Measurements from ENCODE around the gene LONP1. TPM values are rescaled to one million over a fixed set of nuclear protein-coding genes. Genes with fewer than 3 reads are reported as not detected.

The LONP1 gene
- total RNA-seq, 1 donor from 2014 or later = 90.3 TPM

DNA sequence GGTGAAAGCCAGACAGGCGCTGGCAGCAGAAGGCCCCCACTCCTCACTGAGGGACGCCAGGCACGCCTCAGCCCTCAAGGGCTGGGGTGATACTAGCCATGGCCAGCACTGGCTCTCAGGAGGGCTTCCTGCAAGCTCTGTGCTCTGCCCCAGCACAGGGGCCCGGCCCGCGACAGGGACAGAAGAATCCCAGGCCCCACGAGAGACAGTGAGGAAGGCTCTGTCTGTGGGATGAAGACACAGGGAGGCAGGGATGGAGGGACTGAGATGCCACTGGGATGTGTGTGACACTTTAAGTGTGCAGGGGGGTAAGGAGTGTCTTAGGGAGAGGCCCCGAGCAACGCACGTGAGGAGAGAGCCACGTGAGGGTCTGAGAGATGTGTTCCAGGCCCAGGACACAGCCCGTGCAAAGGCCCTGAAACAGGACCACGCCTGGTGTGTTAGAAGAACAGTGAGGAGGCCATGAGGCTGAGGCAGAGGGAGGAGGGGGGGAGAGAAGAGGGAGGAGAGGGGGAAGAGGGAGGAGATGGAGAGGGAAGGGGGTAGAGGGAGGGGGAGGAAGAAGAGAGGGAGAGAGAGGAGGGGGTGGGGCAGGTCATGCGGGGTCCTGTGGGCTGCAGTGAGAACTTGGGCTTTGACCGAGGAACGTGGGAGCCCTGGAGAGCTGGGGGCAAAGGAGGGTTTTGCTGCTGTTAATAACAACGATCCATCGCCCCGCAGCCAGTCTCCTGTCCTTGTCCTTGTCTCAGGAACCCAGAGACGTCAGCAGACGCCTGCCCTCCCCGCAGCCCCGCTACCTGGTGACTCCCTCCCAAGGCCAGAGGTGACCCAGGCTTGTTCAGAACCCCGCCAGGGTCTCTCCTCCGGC is 22.7 kb downstream of the LONP1 start:
- H3K4me1 Mint-ChIP-seq (ENCODE audit: unreplicated experiment) = no peaks in the 10 kb centered on the region
- no peak for DNase-seq (ENCODE audit: extremely low spot score, unreplicated experiment)
- no peaks in the 10 kb centered on the region for H3K9me3 Mint-ChIP-seq (ENCODE audit: unreplicated experiment)
- peak overlapping the region; percentile 23 for H3K27ac Mint-ChIP-seq (ENCODE audit: unreplicated experiment)
- peaks cover 23% of the 10 kb centered on the region for H3K36me3 Mint-ChIP-seq (ENCODE audit: unreplicated experiment)
- TF ChIP-seq, protein P1, sequence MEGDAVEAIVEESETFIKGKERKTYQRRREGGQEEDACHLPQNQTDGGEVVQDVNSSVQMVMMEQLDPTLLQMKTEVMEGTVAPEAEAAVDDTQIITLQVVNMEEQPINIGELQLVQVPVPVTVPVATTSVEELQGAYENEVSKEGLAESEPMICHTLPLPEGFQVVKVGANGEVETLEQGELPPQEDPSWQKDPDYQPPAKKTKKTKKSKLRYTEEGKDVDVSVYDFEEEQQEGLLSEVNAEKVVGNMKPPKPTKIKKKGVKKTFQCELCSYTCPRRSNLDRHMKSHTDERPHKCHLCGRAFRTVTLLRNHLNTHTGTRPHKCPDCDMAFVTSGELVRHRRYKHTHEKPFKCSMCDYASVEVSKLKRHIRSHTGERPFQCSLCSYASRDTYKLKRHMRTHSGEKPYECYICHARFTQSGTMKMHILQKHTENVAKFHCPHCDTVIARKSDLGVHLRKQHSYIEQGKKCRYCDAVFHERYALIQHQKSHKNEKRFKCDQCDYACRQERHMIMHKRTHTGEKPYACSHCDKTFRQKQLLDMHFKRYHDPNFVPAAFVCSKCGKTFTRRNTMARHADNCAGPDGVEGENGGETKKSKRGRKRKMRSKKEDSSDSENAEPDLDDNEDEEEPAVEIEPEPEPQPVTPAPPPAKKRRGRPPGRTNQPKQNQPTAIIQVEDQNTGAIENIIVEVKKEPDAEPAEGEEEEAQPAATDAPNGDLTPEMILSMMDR (IDR thresholded peaks at IDR 0.05) = no peak
- no peaks in the 10 kb centered on the region for H3K27me3 Mint-ChIP-seq (ENCODE audit: unreplicated experiment)
- no peak overlapping the region for H3K4me3 Mint-ChIP-seq (ENCODE audit: unreplicated experiment)

DNA sequence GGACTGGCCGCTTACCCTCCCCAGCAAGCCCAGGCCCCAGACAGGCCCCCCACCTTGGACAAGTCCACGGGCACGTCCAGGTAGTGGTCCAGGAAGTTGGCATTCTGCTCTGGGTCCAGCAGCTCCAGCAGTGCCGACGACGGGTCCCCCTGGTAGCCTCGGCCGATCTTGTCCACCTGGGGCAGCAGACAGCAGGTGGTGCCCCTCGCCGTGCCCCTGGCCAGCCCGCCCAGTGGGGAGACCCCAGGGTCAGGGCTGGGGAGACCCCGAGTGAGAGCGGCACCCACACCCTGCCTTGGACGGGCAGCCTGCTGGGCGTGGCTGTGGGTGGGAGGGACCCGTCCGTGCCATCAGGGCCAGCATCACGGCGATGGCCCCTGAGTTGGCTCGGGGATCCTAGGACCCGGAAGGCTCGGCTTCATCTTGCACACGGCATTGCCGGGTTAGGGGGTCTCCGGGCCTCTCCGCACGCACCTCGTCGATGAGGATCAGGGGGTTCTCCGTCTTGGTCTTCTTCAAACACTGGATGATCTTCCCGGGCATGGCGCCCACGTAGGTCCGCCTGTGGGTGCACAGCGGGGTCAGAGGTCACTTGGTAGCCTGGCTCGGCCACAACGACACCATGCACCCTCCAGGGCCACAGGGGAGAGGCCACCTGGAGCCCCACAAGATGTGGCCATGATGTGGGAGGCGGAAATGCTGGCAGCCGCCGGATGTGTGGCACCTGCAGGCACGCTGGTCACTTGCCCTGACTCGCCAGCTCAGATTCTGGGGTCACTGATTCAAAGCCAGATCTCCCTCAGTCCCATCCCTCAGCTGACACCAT is 23.5 kb downstream of the LONP1 start:
- no peak overlapping the region for H3K4me3 Mint-ChIP-seq (ENCODE audit: unreplicated experiment)
- H3K9me3 Mint-ChIP-seq (ENCODE audit: unreplicated experiment) = no peaks in the 10 kb centered on the region
- peaks cover 6% of the 10 kb centered on the region for H3K4me1 Mint-ChIP-seq (ENCODE audit: unreplicated experiment)

DNA sequence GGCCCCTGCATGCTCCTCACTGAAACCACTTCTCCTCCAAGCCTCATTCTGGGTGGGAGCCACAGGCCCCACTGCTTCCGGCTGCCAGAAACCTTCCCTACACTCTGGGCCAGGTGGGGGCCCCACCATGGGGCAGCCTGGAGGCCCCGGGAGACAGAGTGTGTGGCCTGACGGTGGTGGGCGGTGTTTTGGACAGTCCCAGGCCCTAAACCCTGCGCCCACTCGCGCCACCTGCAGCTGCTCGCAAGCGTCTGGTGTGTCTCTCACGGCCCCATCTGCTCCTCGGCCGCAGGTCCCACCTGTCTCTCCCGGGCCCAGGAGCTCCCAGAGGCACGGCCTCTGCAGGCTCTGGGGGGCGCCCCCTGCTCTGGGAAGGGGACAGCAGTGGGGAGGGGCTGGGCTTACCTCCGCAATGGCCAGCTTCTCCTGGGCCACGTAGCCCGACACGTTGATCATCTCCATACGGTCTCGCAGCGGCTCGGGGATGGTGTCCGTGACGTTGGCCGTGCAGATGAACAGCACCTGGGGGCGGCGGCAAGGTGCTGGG is 24.2 kb downstream of the LONP1 start:
- Mint-ChIP-seq H3K27ac (ENCODE audit: unreplicated experiment) (no peak overlapping the region), H3K9me3 (ENCODE audit: unreplicated experiment) (no peaks in the 10 kb centered on the region), H3K4me3 (ENCODE audit: unreplicated experiment) (no peak overlapping the region), H3K4me1 (ENCODE audit: unreplicated experiment) (peaks cover 11% of the 10 kb centered on the region), H3K27me3 (ENCODE audit: unreplicated experiment) (no peaks in the 10 kb centered on the region), H3K36me3 (ENCODE audit: unreplicated experiment) (peaks cover 20% of the 10 kb centered on the region)
- TF ChIP-seq, protein P1 (IDR thresholded peaks at IDR 0.05) = no peak
- no peak for DNase-seq (ENCODE audit: extremely low spot score, unreplicated experiment)

More for the DNA sequence above, 23.5 kb downstream of the LONP1 start:
- DNase-seq (ENCODE audit: extremely low spot score, unreplicated experiment) = peak; percentile 84
- H3K36me3 Mint-ChIP-seq (ENCODE audit: unreplicated experiment) = peaks cover 23% of the 10 kb centered on the region
- peak overlapping the region; percentile 23 for H3K27ac Mint-ChIP-seq (ENCODE audit: unreplicated experiment)
- no peaks in the 10 kb centered on the region for H3K27me3 Mint-ChIP-seq (ENCODE audit: unreplicated experiment)
- TF ChIP-seq, protein P1 (IDR thresholded peaks at IDR 0.05) = no peak

DNA sequence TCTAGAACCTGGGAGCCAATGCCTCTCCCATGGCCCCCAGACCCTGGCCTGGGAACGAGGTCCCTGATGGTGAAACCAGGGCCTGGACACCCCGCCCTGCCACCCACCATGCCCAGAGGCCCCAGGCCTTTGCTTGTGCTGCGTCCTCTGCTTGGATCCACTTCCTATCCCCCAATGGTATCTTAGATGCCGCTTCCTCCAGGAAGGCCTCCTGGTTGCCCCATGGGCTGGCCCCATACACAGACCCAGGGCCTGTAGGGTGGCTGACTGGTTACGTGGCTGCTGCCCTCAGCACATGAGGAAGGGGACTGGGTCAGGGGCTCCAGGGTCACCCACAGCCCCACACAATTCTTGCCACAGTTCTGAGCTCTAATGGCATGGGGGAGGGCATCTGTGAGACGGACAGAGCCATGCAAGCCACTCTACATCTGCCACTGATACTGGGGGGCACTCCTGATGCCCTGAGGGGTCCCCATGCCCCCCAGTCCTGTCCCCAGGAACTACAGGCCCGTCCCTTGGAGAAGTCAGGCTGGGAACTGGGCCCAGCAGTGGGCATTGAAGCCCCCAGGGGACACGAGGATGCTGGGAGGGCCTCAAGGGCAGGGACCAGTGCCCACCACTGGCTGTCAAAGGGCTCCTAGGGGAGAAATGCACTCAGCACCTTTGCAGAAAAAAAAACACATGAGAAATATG is 24.8 kb downstream of the LONP1 start:
- TF ChIP-seq, protein P1 (IDR thresholded peaks at IDR 0.05) = no peak
- peaks cover 22% of the 10 kb centered on the region for H3K36me3 Mint-ChIP-seq (ENCODE audit: unreplicated experiment)
- H3K4me1 Mint-ChIP-seq (ENCODE audit: unreplicated experiment) = peaks cover 14% of the 10 kb centered on the region
- no peak overlapping the region for H3K4me3 Mint-ChIP-seq (ENCODE audit: unreplicated experiment)
- no peak overlapping the region for H3K27ac Mint-ChIP-seq (ENCODE audit: unreplicated experiment)
- no peak for DNase-seq (ENCODE audit: extremely low spot score, unreplicated experiment)
- no peaks in the 10 kb centered on the region for H3K27me3 Mint-ChIP-seq (ENCODE audit: unreplicated experiment)
- H3K9me3 Mint-ChIP-seq (ENCODE audit: unreplicated experiment) = no peaks in the 10 kb centered on the region

All from osteocyte (in vitro differentiated cells).